Caco-2 (cell line): ENCODE data around the gene AGAP1. TPM values are rescaled to one million over a fixed set of nuclear protein-coding genes. Genes with fewer than 3 reads are reported as not detected.

Experiments used
- BruUV-seq: library from RNA; stranded (reverse); fragments of 400-500 nt; replicated peaks from 2 replicates; lab custom pipeline; 2021; lab: Mats Ljungman, UMichigan
- CTCF ChIA-PET: fragments of 300-600 bp; sonication (Branson Sonifier 250); formaldehyde crosslinking; loops from one replicate; lab custom pipeline; 2022; ENCODE audit warnings: antibody characterized with exemption; lab: Charles Lee
- POLR2A ChIA-PET: fragments of 300-600 bp; sonication (Branson Sonifier 250); formaldehyde crosslinking; loops from one replicate; lab custom pipeline; 2022; ENCODE audit warnings: antibody characterized with exemption; lab: Charles Lee
- DNase-seq, 2 experiments: peaks; one replicate each; pipeline versions ENCODE4 v3.0.0 to v3.0.0-alpha.2; 2020 to 2022
- H3K27me3 ChIP-seq: replicated peaks from 2 replicates; pipeline ENCODE4 v1.6.0; 2011; ENCODE audit warnings: low read length; ENCODE audit not compliant: control insufficient read depth, insufficient read depth
- H3K36me3 ChIP-seq: 2 replicates; pipeline ENCODE4 v1.5.1; 2011; ENCODE audit warnings: low read length; ENCODE audit not compliant: control insufficient read depth, insufficient read depth
- H3K4me1 ChIP-seq: fragments of 250-450 bp; sonication (Bioruptor Pico); 2 replicates; pipeline ENCODE4 v1.5.1; 2020; ENCODE audit warnings: mild to moderate bottlenecking
- H3K4me3 ChIP-seq: 2 replicates; pipeline ENCODE4 v1.5.1; 2011; ENCODE audit warnings: low read depth, mild to moderate bottlenecking, control low read depth, low read length
- H3K9me3 ChIP-seq: fragments of 250-450 bp; sonication (Bioruptor Pico); 2 replicates; pipeline ENCODE4 v1.5.1; 2020; ENCODE audit warnings: mild to moderate bottlenecking, moderate library complexity
- H3K27ac Mint-ChIP-seq: one replicate; pipeline ENCODE4 v1.8.0; 2022; ENCODE audit warnings: mixed read lengths; ENCODE audit not compliant: unreplicated experiment
- H3K27me3 Mint-ChIP-seq: one replicate; pipeline ENCODE4 v1.8.0; 2022; ENCODE audit warnings: mixed read lengths; ENCODE audit not compliant: insufficient read depth, unreplicated experiment
- H3K36me3 Mint-ChIP-seq: one replicate; pipeline ENCODE4 v1.8.0; 2022; ENCODE audit warnings: mild to moderate bottlenecking, mixed read lengths; ENCODE audit not compliant: insufficient read depth, unreplicated experiment
- H3K4me1 Mint-ChIP-seq: one replicate; pipeline ENCODE4 v1.8.0; 2022; ENCODE audit warnings: low read depth, mixed read lengths; ENCODE audit not compliant: unreplicated experiment
- H3K4me3 Mint-ChIP-seq: one replicate; pipeline ENCODE4 v1.8.0; 2022; ENCODE audit warnings: mild to moderate bottlenecking, moderate library complexity, mixed read lengths; ENCODE audit not compliant: unreplicated experiment
- H3K9me3 Mint-ChIP-seq: one replicate; pipeline ENCODE4 v1.8.0; 2022; ENCODE audit warnings: mixed read lengths; ENCODE audit not compliant: unreplicated experiment
- CTCF ChIP-seq, 2 experiments: fragments of 200-600 bp in 1 of 2; IDR thresholded peaks; 1 replicate in 1 of 2; 2 replicates in 1 of 2; pipeline versions ENCODE4 v1.5.1 to v1.8.0; 2011 to 2022; ENCODE audit warnings: antibody characterized with exemption in 1 of 2, control low read depth in 1 of 2, inconsistent platforms in 1 of 2, low read depth in 1 of 2, low read length in 1 of 2, mild to moderate bottlenecking in 1 of 2, moderate library complexity in 1 of 2; ENCODE audit not compliant: insufficient read depth in 1 of 2, severe bottlenecking in 1 of 2, unreplicated experiment in 1 of 2
- intact Hi-C: fragments of 100-400 bp; cut with micrococcal nuclease; formaldehyde crosslinking; loops from one replicate; pipeline ENCODE4 v1.10.0; 2022; ENCODE audit not compliant: unreplicated experiment
- total RNA-seq: library from RNA; stranded (reverse); gene quantifications from 2 replicates; pipeline ENCODE4 v1.2.3, GENCODE V29; 2022

The AGAP1 gene
- total RNA-seq, 1 experiment from 2014 or later, result 41.7 TPM

DNA sequence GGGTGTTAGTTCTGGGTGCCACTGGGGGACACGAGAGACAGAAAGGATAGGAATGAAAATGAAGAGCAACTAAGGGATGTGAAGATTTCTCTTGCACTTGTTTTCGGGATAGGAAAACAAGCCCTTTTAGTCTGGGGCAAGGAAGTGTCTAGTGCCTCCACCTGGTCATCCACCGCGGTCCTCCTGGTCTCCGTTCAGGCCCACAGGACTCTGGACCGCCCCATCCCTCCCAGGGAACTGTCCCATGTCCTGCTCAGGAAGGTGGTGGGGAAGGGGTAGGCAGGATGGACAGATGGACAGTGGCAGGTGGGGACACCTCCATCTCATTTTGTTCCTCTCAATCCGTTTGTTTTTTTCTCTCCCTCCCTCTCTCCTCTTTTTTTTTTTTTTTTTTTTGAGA lies 45.9 kb downstream of the AGAP1 start:
- Histone ChIP-seq H3K27me3 (no peaks in the 10 kb centered on the region), H3K9me3 (no peaks in the 10 kb centered on the region), H3K4me1 (peaks cover 20% of the 10 kb centered on the region), H3K36me3 (no peaks in the 10 kb centered on the region), H3K4me3 (no peak overlapping the region)
- intact Hi-C loops, result no loop called here
- Mint-ChIP-seq H3K9me3 (no peaks in the 10 kb centered on the region), H3K27me3 (no peaks in the 10 kb centered on the region), H3K27ac (no peak overlapping the region), H3K36me3 (peaks cover 6% of the 10 kb centered on the region), H3K4me3 (no peak overlapping the region), H3K4me1 (peaks cover 12% of the 10 kb centered on the region)
- ChIA-PET POLR2A (no interaction called here), CTCF (no interaction called here)
- no peak for DNase-seq
- no TSS peak for BruUV-seq
- TF ChIP-seq CTCF (IDR thresholded peaks at IDR 0.05; ENCODE audit: insufficient read depth in 1 of 2, low read depth in 1 of 2, low read length in 1 of 2, severe bottlenecking in 1 of 2, unreplicated experiment in 1 of 2), result no peak

DNA sequence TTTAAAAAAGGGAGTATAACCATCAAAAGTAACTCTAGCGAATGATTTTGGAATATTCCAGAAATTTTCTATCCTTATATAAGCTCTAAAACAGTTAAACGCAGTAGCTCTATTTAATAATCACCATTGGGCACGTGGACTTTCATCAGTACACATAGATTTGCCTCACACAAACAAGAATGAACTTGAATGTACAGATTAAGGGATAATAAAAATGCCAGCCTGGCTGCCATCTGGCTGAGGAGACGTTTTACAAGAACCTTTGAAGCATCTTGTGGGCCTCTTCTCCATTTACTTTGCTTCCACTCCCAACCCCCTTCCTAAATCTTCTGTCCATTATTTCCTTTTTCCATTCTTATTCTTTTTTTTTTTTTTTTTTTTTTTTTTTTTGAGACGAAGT lies 47.2 kb downstream of the AGAP1 start:
- POLR2A ChIA-PET, result no interaction called here
- no peaks in the 10 kb centered on the region for H3K9me3 Mint-ChIP-seq
- BruUV-seq, result no TSS peak

GRCh38 chr2:235541838-235542549 lies 48.2 kb downstream of the AGAP1 start:
- CTCF ChIA-PET, result no interaction called here
- H3K9me3 ChIP-seq, result no peaks in the 10 kb centered on the region
- H3K36me3 Mint-ChIP-seq, result peaks cover 5% of the 10 kb centered on the region
- intact Hi-C loops, result no loop called here
- no peak for DNase-seq
- TF ChIP-seq CTCF (IDR thresholded peaks at IDR 0.05; ENCODE audit: insufficient read depth in 1 of 2, low read depth in 1 of 2, low read length in 1 of 2, severe bottlenecking in 1 of 2, unreplicated experiment in 1 of 2), result no peak
- H3K4me1 Mint-ChIP-seq, result peaks cover 14% of the 10 kb centered on the region
- no peaks in the 10 kb centered on the region for H3K9me3 Mint-ChIP-seq
- H3K27me3 ChIP-seq, result no peaks in the 10 kb centered on the region
- POLR2A ChIA-PET, result no interaction called here
- H3K36me3 ChIP-seq, result no peaks in the 10 kb centered on the region
- H3K4me3 Mint-ChIP-seq, result no peak overlapping the region
- H3K4me1 ChIP-seq, result peaks cover 23% of the 10 kb centered on the region
- no TSS peak for BruUV-seq
- H3K27ac Mint-ChIP-seq, result no peak overlapping the region
- no peaks in the 10 kb centered on the region for H3K27me3 Mint-ChIP-seq
- no peak overlapping the region for H3K4me3 ChIP-seq

More for the DNA sequence above, 47.2 kb downstream of the AGAP1 start:
- intact Hi-C loops, result no loop called here
- Mint-ChIP-seq H3K27me3 (no peaks in the 10 kb centered on the region), H3K4me3 (no peak overlapping the region), H3K27ac (no peak overlapping the region), H3K36me3 (peaks cover 6% of the 10 kb centered on the region), H3K4me1 (peaks cover 14% of the 10 kb centered on the region)
- no peak for TF ChIP-seq CTCF (IDR thresholded peaks at IDR 0.05; ENCODE audit: insufficient read depth in 1 of 2, low read depth in 1 of 2, low read length in 1 of 2, severe bottlenecking in 1 of 2, unreplicated experiment in 1 of 2)
- no peaks in the 10 kb centered on the region for H3K36me3 ChIP-seq
- peaks cover 23% of the 10 kb centered on the region for H3K4me1 ChIP-seq
- no peaks in the 10 kb centered on the region for H3K9me3 ChIP-seq
- H3K4me3 ChIP-seq, result no peak overlapping the region
- DNase-seq, result no peak
- H3K27me3 ChIP-seq, result no peaks in the 10 kb centered on the region
- CTCF ChIA-PET, result no interaction called here
